ENCODE data around the gene PTPRT. TPM values are rescaled to one million over a fixed set of nuclear protein-coding genes. Genes with fewer than 3 reads are reported as not detected.

Gene PTPRT
- total RNA-seq, 4 donors from 2014 or later = 0.04 TPM; not detected in 3

- TF ChIP-seq EP300 (IDR thresholded peaks at IDR 0.05) (no peak), CTCF (IDR thresholded peaks at IDR 0.05) (no peak), POLR2AphosphoS5 (IDR thresholded peaks at IDR 0.05) (no peak), POLR2A (IDR thresholded peaks at IDR 0.05) (no peak)
- no peak overlapping the region for H3K4me3 ChIP-seq
- no peak for ATAC-seq
- no peaks in the 10 kb centered on the region for H3K9me3 ChIP-seq
- H3K36me3 ChIP-seq = no peaks in the 10 kb centered on the region
- no peak overlapping the region for H3K27ac ChIP-seq
- no peaks in the 10 kb centered on the region for H3K27me3 ChIP-seq
- no peaks in the 10 kb centered on the region for H3K4me1 ChIP-seq
- 59% methylated on average over 3 of the region's 3 CpGs; no CpG with 5 or more reads in 1 of the 2 donors for WGBS, 2 donors (ENCODE audit: low coverage in 1 of 2)
Measured at GRCh38 chr20:42581311-42581710, 608.4 kb downstream of the PTPRT start.

- Histone ChIP-seq H3K4me1 (no peaks in the 10 kb centered on the region), H3K9me3 (peaks cover 0 to 15% (median 0%) of the 10 kb centered on the region in 3 donors), H3K36me3 (no peaks in the 10 kb centered on the region), H3K4me3 (no peak overlapping the region), H3K27ac (no peak overlapping the region), H3K27me3 (no peaks in the 10 kb centered on the region)
- 29 to 58% methylated on average over 1 to 2 of the region's 7 CpGs for WGBS, 2 donors (ENCODE audit: low coverage in 1 of 2)
- TF ChIP-seq POLR2A (IDR thresholded peaks at IDR 0.05) = no peak
- no peak for TF ChIP-seq POLR2AphosphoS5 (IDR thresholded peaks at IDR 0.05)
- no peak for TF ChIP-seq EP300 (IDR thresholded peaks at IDR 0.05)
- no peak for TF ChIP-seq CTCF (IDR thresholded peaks at IDR 0.05)
- ATAC-seq = no peak
Measured at GRCh38 chr20:42576167-42576566, 613.5 kb downstream of the PTPRT start.

- H3K36me3 ChIP-seq = no peaks in the 10 kb centered on the region
- whole genome bisulfite sequencing, 2 donors (ENCODE audit: low coverage in 1 of 2) = 44 to 85% methylated on average over 2 of the region's 2 CpGs
- ATAC-seq = no peak
- no peaks in the 10 kb centered on the region for H3K4me1 ChIP-seq
- H3K27me3 ChIP-seq = no peaks in the 10 kb centered on the region
- H3K27ac ChIP-seq = no peak overlapping the region
- H3K9me3 ChIP-seq = peaks cover 0 to 17% (median 0%) of the 10 kb centered on the region in 3 donors
- no peak overlapping the region for H3K4me3 ChIP-seq
- no peak for TF ChIP-seq CTCF (IDR thresholded peaks at IDR 0.05)
- no peak for TF ChIP-seq POLR2AphosphoS5 (IDR thresholded peaks at IDR 0.05)
- TF ChIP-seq EP300 (IDR thresholded peaks at IDR 0.05) = no peak
- TF ChIP-seq POLR2A (IDR thresholded peaks at IDR 0.05) = no peak
Measured at GRCh38 chr20:42572320-42573016, 617.2 kb downstream of the PTPRT start.

GRCh38 chr20:42567409-42567808 lies 622.3 kb downstream of the PTPRT start:
- no peaks in the 10 kb centered on the region for H3K4me1 ChIP-seq
- TF ChIP-seq CTCF (IDR thresholded peaks at IDR 0.05) = no peak
- TF ChIP-seq POLR2AphosphoS5 (IDR thresholded peaks at IDR 0.05) = no peak
- no peak for TF ChIP-seq EP300 (IDR thresholded peaks at IDR 0.05)
- no peak for TF ChIP-seq POLR2A (IDR thresholded peaks at IDR 0.05)
- no peak overlapping the region for H3K4me3 ChIP-seq
- WGBS, 2 donors (ENCODE audit: low coverage in 1 of 2) = 78 to 100% methylated on average over 1 of the region's 1 CpG
- H3K27ac ChIP-seq = no peak overlapping the region
- H3K27me3 ChIP-seq = no peaks in the 10 kb centered on the region
- H3K9me3 ChIP-seq = peaks cover 0 to 14% (median 0%) of the 10 kb centered on the region in 3 donors
- no peak for ATAC-seq
- no peaks in the 10 kb centered on the region for H3K36me3 ChIP-seq

All from gastroesophageal sphincter (tissue), 4 donors.